GM18858 (cell line): ENCODE data around the gene MTRR.
"Not testable (repeated sequence)": the region's sequence is repeated elsewhere in the genome, so short reads cannot be mapped to it uniquely, and the experiment has no call there.

Experiments used
- ATAC-seq: cut with Tn5 transposase; IDR thresholded peaks from one replicate; pipeline ENCODE4 v1.9.1; 2021; ENCODE audit not compliant: unreplicated experiment

The MTRR gene

GRCh38 chr5:7894439-7894838 is 25.5 kb downstream of the MTRR start:
- no peak for ATAC-seq

- ATAC-seq, result peak; percentile 99
Observed at GRCh38 chr5:7894860-7895259, 25.9 kb downstream of the MTRR start.

GRCh38 chr5:7897014-7897600 is 28.2 kb downstream of the MTRR start:
- no peak for ATAC-seq

GRCh38 chr5:7902201-7902600 is 33.3 kb downstream of the MTRR start:
- ATAC-seq, result no peak

- ATAC-seq, result no peak
Observed at GRCh38 chr5:7902666-7903625, 34.0 kb downstream of the MTRR start.

- peak; percentile 49 for ATAC-seq
Observed at GRCh38 chr5:7904170-7904569, 35.2 kb downstream of the MTRR start.

GRCh38 chr5:7907612-7908011 is 38.7 kb downstream of the MTRR start:
- ATAC-seq, result no peak

- no peak for ATAC-seq
Observed at GRCh38 chr5:7908317-7908716, 39.4 kb downstream of the MTRR start.

- ATAC-seq, result peak; percentile 74
Observed at GRCh38 chr5:7910738-7911428, 41.9 kb downstream of the MTRR start.

- not testable (repeated sequence) for ATAC-seq
Observed at GRCh38 chr5:7911429-7911771, 42.5 kb downstream of the MTRR start.

GRCh38 chr5:7916171-7916804 is 47.3 kb downstream of the MTRR start:
- ATAC-seq, result no peak

- ATAC-seq, result no peak
Observed at GRCh38 chr5:7917130-7918123, 48.5 kb downstream of the MTRR start.

- ATAC-seq, result no peak
Observed at GRCh38 chr5:7925961-7926695, 57.2 kb downstream of the MTRR start.

GRCh38 chr5:7926720-7927119 is 57.8 kb downstream of the MTRR start:
- no peak for ATAC-seq

GRCh38 chr5:7927466-7928375 is 58.8 kb downstream of the MTRR start:
- ATAC-seq, result peak; percentile 92

- no peak for ATAC-seq
Observed at GRCh38 chr5:7930011-7930410, 61.1 kb downstream of the MTRR start.

GRCh38 chr5:7941692-7942091 is 72.7 kb downstream of the MTRR start:
- ATAC-seq, result no peak

GRCh38 chr5:7947301-7947700 is 78.4 kb downstream of the MTRR start:
- ATAC-seq, result no peak
